Panc1 (cell line): Measurements from ENCODE around the gene LGALS16.

Experiments
- POLR2AphosphoS5 ChIP-seq: IDR thresholded peaks from 2 replicates; pipeline ENCODE4 v1.6.1; 2012; ENCODE audit warnings: mild to moderate bottlenecking, low read depth, low read length, moderate library complexity
- TCF7L2 ChIP-seq: IDR thresholded peaks from 2 replicates; pipeline ENCODE4 v1.6.1; 2011; ENCODE audit warnings: mild to moderate bottlenecking, low read depth, low read length, inconsistent platforms
- TF ChIP-seq, protein P1 (sequence below): fragments of 450-650 bp; IDR thresholded peaks from 2 replicates; pipeline ENCODE4 v1.5.1; 2017; ENCODE audit warnings: mild to moderate bottlenecking
- TF ChIP-seq, protein P2 (sequence below), 2 experiments: IDR thresholded peaks; 2 replicates each; pipeline ENCODE4 v1.6.1; 2011 to 2012; ENCODE audit warnings: low read depth in 2 of 2, control low read depth in 1 of 2, low read length in 1 of 2, mild to moderate bottlenecking in 1 of 2, moderate library complexity in 1 of 2; ENCODE audit not compliant: insufficient read depth in 1 of 2

DNA sequence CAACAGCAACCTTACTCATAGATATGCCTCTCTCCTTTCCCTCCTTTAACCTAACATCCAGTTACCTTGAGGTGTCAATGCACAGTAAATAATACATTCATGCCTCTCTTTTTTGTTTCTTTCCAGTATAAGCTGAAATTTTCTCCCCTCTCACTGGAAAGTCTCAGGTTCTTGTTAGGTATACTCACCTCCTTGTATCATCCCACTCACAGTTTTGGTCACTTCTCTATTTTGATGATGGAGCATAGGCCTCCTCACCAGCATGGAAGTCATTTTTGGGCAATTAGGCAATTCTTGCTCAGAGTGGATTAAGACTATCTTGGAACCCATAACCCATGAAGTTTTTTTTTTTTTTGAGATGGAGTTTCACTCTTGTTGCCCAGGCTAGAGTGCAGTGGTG is 42.8 kb downstream of the LGALS16 start:
- TF ChIP-seq, protein P1, sequence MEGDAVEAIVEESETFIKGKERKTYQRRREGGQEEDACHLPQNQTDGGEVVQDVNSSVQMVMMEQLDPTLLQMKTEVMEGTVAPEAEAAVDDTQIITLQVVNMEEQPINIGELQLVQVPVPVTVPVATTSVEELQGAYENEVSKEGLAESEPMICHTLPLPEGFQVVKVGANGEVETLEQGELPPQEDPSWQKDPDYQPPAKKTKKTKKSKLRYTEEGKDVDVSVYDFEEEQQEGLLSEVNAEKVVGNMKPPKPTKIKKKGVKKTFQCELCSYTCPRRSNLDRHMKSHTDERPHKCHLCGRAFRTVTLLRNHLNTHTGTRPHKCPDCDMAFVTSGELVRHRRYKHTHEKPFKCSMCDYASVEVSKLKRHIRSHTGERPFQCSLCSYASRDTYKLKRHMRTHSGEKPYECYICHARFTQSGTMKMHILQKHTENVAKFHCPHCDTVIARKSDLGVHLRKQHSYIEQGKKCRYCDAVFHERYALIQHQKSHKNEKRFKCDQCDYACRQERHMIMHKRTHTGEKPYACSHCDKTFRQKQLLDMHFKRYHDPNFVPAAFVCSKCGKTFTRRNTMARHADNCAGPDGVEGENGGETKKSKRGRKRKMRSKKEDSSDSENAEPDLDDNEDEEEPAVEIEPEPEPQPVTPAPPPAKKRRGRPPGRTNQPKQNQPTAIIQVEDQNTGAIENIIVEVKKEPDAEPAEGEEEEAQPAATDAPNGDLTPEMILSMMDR, result no peak
- TF ChIP-seq, protein P2, sequence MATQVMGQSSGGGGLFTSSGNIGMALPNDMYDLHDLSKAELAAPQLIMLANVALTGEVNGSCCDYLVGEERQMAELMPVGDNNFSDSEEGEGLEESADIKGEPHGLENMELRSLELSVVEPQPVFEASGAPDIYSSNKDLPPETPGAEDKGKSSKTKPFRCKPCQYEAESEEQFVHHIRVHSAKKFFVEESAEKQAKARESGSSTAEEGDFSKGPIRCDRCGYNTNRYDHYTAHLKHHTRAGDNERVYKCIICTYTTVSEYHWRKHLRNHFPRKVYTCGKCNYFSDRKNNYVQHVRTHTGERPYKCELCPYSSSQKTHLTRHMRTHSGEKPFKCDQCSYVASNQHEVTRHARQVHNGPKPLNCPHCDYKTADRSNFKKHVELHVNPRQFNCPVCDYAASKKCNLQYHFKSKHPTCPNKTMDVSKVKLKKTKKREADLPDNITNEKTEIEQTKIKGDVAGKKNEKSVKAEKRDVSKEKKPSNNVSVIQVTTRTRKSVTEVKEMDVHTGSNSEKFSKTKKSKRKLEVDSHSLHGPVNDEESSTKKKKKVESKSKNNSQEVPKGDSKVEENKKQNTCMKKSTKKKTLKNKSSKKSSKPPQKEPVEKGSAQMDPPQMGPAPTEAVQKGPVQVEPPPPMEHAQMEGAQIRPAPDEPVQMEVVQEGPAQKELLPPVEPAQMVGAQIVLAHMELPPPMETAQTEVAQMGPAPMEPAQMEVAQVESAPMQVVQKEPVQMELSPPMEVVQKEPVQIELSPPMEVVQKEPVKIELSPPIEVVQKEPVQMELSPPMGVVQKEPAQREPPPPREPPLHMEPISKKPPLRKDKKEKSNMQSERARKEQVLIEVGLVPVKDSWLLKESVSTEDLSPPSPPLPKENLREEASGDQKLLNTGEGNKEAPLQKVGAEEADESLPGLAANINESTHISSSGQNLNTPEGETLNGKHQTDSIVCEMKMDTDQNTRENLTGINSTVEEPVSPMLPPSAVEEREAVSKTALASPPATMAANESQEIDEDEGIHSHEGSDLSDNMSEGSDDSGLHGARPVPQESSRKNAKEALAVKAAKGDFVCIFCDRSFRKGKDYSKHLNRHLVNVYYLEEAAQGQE (IDR thresholded peaks at IDR 0.05; ENCODE audit: insufficient read depth in 1 of 2, low read depth in 2 of 2, low read length in 1 of 2), result no peak
- TF ChIP-seq TCF7L2, result no peak
- TF ChIP-seq POLR2AphosphoS5, result no peak
